Testis (tissue), 5 donors: ENCODE data around the gene AHCY. TPM values are rescaled to one million over a fixed set of nuclear protein-coding genes. Genes with fewer than 3 reads are reported as not detected.
A peak's percentile ranks its signal among the peaks of the same experiment; 100 is the strongest.
"Not testable (repeated sequence)": the region's sequence is repeated elsewhere in the genome, so short reads cannot be mapped to it uniquely, and the experiment has no call there.

ENCODE experiments used
- DNase-seq: peaks from one replicate; pipeline ENCODE4 v3.0.0-alpha.2; 2019
- H3K27ac ChIP-seq, 2 donors: fragments of 200-600 bp; sonication (generic); one replicate each; pipeline ENCODE4 v1.5.1; 2019
- H3K27me3 ChIP-seq: fragments of 200-600 bp; sonication (generic); one replicate; pipeline ENCODE4 v1.5.1; 2019
- H3K36me3 ChIP-seq: fragments of 200-600 bp; sonication (generic); one replicate; pipeline ENCODE4 v1.5.1; 2017; ENCODE audit warnings: low read depth; ENCODE audit errors: missing control alignments
- H3K4me1 ChIP-seq: fragments of 200-600 bp; sonication (generic); one replicate; pipeline ENCODE4 v1.5.1; 2019
- H3K4me3 ChIP-seq, 2 donors: fragments of 200-600 bp; sonication (generic); one replicate each; pipeline ENCODE4 v1.5.1; 2017 to 2019
- H3K9me3 ChIP-seq: fragments of 200-600 bp; sonication (generic); one replicate; pipeline ENCODE4 v1.5.1; 2017
- POLR2A ChIP-seq: fragments of 450-650 bp; IDR thresholded peaks from one replicate; pipeline ENCODE4 v1.6.1; 2017; ENCODE audit warnings: antibody characterized with exemption, mild to moderate bottlenecking, moderate library complexity
- WGBS, 2 donors: methylation state at CpG; one replicate each; pipeline ENCODE4 v1.1.5; 2018; 5-methylcytosine and 5-hydroxymethylcytosine counted together
- intact Hi-C: fragments of 100-400 bp; cut with DNase I; formaldehyde crosslinking; loops from one replicate; pipeline ENCODE4 v1.15.1; 2023; ENCODE audit warnings: low total_unique reads
- long read RNA-seq, 2 donors: transcript quantifications; one replicate each; lab custom pipeline, GENCODE V29; 2026
- polyA plus RNA-seq: library from polyadenylated mRNA; stranded (reverse); fragments of 350-450 nt; fragmentation: Illumina TruSeq; extraction: RNeasy Lipid Tissue Mini Kit (QIAGEN cat#74804); gene quantifications from one replicate; pipeline ENCODE4 v1.2.3, GENCODE V29; 2014; ENCODE audit warnings: low read depth, low replicate concordance; ENCODE audit not compliant: insufficient read depth
- total RNA-seq, 2 donors: library from RNA; depleted of rRNA; stranded (reverse); fragments of >200 nt; gene quantifications; one replicate each; pipeline ENCODE4 v1.2.3, GENCODE V29; 2016
- TF ChIP-seq, protein P1 (sequence below), 3 experiments: fragments of 450-650 bp in 2 of 3; fragments of 200-600 bp in 1 of 3; sonication (generic) in 1 of 3; IDR thresholded peaks; one replicate each; pipeline ENCODE4 v1.5.1; 2016 to 2019; ENCODE audit warnings: antibody characterized with exemption in 3 of 3, mild to moderate bottlenecking in 2 of 3, moderate library complexity in 1 of 3

Gene AHCY
- 100 to 1,000 TPM; 127 to 178 TPM for total RNA-seq
- polyA plus RNA-seq = 237 TPM
- long read RNA-seq, donor 1, transcript AHCY-201 (10 exons, 2,143 nt) = major isoform, 33 of 43 reads
- long read RNA-seq, donor 1, partial matches to known transcripts = 10 of 43 reads
- long read RNA-seq, donor 1, other reads (novel, unspliced or antisense) = 0 of 43 reads
- long read RNA-seq, donor 2, transcript AHCY-201 (10 exons, 2,143 nt) = major isoform, 22 of 27 reads
- long read RNA-seq, donor 2, partial matches to known transcripts = 5 of 27 reads
- long read RNA-seq, donor 2, other reads (novel, unspliced or antisense) = 0 of 27 reads

DNA sequence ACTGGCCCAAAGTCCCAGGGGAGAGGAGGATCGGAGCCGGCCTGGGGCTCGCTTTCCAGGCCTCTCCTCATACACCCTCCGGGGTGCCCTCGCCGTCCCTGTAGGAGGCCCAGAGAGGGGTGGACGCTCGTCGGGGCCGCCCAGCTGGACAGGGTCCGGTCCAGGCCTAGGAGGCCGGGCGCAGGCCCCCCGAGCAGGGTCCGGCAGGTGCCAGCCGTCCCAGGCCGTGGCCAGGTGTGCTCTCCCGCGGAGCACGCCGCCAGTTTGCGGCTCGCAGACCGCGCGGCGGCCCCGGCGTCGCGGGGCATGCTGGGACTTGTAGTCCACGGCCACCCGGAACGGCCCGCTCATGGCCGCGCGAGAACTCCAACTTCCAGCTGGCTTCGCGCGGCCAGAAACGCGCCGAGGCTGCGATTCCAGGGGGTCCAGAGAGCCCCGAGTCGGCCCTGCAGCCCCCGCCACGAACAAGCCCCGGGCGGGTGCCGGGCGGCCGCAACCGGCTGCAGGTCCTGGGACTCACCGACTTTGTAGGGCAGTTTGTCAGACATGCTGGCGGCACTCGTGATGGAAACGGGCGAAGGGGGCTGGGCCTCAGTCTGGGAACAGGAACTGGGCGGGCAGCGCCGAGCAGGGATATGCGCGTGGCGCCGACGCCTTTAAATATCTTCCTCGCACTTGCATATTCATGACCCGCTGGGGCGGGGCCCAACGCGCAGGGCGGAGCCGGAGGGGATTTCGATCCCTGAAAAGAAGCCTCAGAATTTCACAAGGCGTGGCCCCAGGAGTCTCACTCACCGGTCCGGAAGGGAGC lies at the start of gene AHCY:
AHCY (minus strand) TSS at position 633 of the 811 bp plus-strand sequence; CDS start at position 548, 85 bp downstream.
- Histone ChIP-seq H3K4me3 (peak within 1 kb of the TSS; percentile 72 to 87), H3K36me3 (no peaks in the 10 kb centered on the region), H3K4me1 (peaks cover 10% of the 10 kb centered on the region), H3K9me3 (no peaks in the 10 kb centered on the region), H3K27ac (peak within 1 kb of the TSS; percentile 84 to 89), H3K27me3 (no peaks in the 10 kb centered on the region)
- 0% methylated on average over 5 to 79 of the region's 79 CpGs for WGBS, 2 donors
- no peak for TF ChIP-seq POLR2A
- TF ChIP-seq, protein P1, sequence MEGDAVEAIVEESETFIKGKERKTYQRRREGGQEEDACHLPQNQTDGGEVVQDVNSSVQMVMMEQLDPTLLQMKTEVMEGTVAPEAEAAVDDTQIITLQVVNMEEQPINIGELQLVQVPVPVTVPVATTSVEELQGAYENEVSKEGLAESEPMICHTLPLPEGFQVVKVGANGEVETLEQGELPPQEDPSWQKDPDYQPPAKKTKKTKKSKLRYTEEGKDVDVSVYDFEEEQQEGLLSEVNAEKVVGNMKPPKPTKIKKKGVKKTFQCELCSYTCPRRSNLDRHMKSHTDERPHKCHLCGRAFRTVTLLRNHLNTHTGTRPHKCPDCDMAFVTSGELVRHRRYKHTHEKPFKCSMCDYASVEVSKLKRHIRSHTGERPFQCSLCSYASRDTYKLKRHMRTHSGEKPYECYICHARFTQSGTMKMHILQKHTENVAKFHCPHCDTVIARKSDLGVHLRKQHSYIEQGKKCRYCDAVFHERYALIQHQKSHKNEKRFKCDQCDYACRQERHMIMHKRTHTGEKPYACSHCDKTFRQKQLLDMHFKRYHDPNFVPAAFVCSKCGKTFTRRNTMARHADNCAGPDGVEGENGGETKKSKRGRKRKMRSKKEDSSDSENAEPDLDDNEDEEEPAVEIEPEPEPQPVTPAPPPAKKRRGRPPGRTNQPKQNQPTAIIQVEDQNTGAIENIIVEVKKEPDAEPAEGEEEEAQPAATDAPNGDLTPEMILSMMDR (IDR thresholded peaks at IDR 0.05) = no peak
- DNase-seq = peak; percentile 98
- intact Hi-C loops = no loop called here

DNA sequence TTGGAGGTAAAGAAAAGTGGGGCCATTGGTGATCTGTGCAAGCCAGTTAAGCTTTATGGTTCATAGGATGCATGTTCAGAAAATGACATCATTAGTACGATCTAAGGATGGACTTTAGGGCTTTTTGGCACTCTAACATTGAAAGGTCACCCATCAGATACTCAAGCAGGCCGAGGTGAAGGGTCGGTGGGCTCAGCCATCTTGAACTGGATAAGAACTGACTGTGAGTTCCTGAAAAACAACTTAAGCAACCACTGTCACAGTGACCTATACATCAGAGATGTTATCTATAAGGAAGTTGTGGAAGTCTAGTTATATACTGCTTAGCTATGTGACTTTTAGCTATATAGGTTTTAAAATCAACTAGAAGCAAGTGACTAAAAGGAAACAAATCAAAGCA lies 46.9 kb upstream of the AHCY start:
- H3K9me3 ChIP-seq = no peaks in the 10 kb centered on the region
- TF ChIP-seq, protein P1 (IDR thresholded peaks at IDR 0.05) = no peak
- no peak for TF ChIP-seq POLR2A
- H3K36me3 ChIP-seq = no peaks in the 10 kb centered on the region
- intact Hi-C loops = no loop called here
- no peaks in the 10 kb centered on the region for H3K27me3 ChIP-seq
- H3K4me1 ChIP-seq = no peaks in the 10 kb centered on the region
- H3K27ac ChIP-seq = no peak overlapping the region
- DNase-seq = no peak
- H3K4me3 ChIP-seq = no peak overlapping the region
- WGBS, 2 donors = 62 to 66% methylated on average over 3 of the region's 3 CpGs

- Histone ChIP-seq H3K27ac (no peak overlapping the region), H3K36me3 (no peaks in the 10 kb centered on the region), H3K4me3 (no peak overlapping the region), H3K27me3 (no peaks in the 10 kb centered on the region), H3K4me1 (no peaks in the 10 kb centered on the region), H3K9me3 (no peaks in the 10 kb centered on the region)
- TF ChIP-seq, protein P1 (IDR thresholded peaks at IDR 0.05) = no peak
- TF ChIP-seq POLR2A = no peak
- no peak for DNase-seq
- intact Hi-C loops = no loop called here
- WGBS, 2 donors = 86 to 95% methylated on average over 4 of the region's 4 CpGs
These were observed 44.4 kb upstream of the AHCY start for GRCh38 chr20:34347571-34347970.

- intact Hi-C loops, H3K27me3 ChIP-seq, H3K4me3 ChIP-seq, H3K9me3 ChIP-seq, H3K27ac ChIP-seq, DNase-seq, H3K36me3 ChIP-seq, H3K4me1 ChIP-seq: not testable (repeated sequence)
- WGBS, 2 donors = 88 to 95% methylated on average over 9 of the region's 9 CpGs
These were observed 43.3 kb upstream of the AHCY start for GRCh38 chr20:34346533-34346865.

DNA sequence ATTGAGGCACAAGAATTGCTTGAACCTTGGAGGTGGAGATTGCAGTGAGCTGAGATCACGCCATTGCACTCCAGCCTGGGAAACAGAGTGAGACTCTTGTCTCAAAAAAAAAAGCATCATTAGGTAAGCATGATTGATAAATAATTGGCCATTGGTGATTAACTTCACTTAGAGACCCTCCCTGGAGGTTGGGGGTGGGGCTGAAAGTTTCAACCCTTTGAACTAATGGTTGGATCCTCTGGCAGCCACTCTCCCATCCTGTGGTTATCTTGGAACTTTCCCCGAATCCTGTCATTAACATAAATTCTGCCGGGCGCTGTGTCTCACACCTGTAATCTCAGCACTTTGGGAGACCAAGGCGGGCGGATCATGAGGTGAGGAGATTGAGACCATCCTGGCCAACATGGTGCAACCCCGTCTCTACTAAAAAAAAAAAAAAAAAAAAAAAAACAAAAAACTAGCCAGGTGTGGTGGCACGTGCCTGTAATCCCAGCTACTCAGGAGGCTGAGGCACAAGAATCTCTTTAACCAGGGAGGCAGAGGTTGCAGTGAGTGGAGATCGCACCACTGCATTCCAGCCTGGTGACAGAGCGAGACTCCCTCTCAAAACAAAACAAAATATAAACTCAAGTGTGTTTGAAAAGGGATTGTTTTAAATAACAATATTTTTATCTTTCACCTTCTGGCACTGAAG lies 42.8 kb upstream of the AHCY start:
- H3K27ac ChIP-seq, H3K36me3 ChIP-seq, H3K4me3 ChIP-seq, H3K27me3 ChIP-seq, intact Hi-C loops, H3K9me3 ChIP-seq, DNase-seq, H3K4me1 ChIP-seq: not testable (repeated sequence)
- 87% methylated on average over 9 to 10 of the region's 10 CpGs for WGBS, 2 donors
